Stimulated activated CD4-positive, alpha-beta T cell treated with anti-CD3 and anti-CD28 coated beads, Interleukin-2, amount 100 ng/mL, for 4 hours (primary cell): Measurements from ENCODE around the gene BPI.
"Not testable (repeated sequence)": the region's sequence is repeated elsewhere in the genome, so short reads cannot be mapped to it uniquely, and the experiment has no call there.

Experiments used
- DNase-seq: peaks from one replicate; pipeline ENCODE4 v3.0.0-alpha.2; 2020; ENCODE audit warnings: low read depth

BPI gene

GRCh38 chr20:38363004-38363747, 59.2 kb downstream of the BPI start:
- DNase-seq, result no peak

- DNase-seq, result no peak
Observed at GRCh38 chr20:38369389-38369788, 65.4 kb downstream of the BPI start.

GRCh38 chr20:38372806-38373205, 68.8 kb downstream of the BPI start:
- DNase-seq, result no peak

- no peak for DNase-seq
Observed at GRCh38 chr20:38373231-38373867, 69.4 kb downstream of the BPI start.

GRCh38 chr20:38373898-38374297, 69.9 kb downstream of the BPI start:
- no peak for DNase-seq

- no peak for DNase-seq
Observed at GRCh38 chr20:38377039-38377685, 73.2 kb downstream of the BPI start.

GRCh38 chr20:38377838-38378237, 73.9 kb downstream of the BPI start:
- not testable (repeated sequence) for DNase-seq

- no peak for DNase-seq
Observed at GRCh38 chr20:38383147-38383546, 79.2 kb downstream of the BPI start.

- DNase-seq, result no peak
Observed at GRCh38 chr20:38386004-38386403, 82.0 kb downstream of the BPI start.

GRCh38 chr20:38386851-38387250, 82.9 kb downstream of the BPI start:
- no peak for DNase-seq
